Measurements from ENCODE around the gene CDK14. TPM values are rescaled to one million over a fixed set of nuclear protein-coding genes. Genes with fewer than 3 reads are reported as not detected.

CDK14 gene
- total RNA-seq, 1 experiment from 2014 or later = 57.9 TPM

GRCh38 chr7:90669492-90669891 lies 73.4 kb downstream of the CDK14 start (continued):
- TF ChIP-seq, protein P1, sequence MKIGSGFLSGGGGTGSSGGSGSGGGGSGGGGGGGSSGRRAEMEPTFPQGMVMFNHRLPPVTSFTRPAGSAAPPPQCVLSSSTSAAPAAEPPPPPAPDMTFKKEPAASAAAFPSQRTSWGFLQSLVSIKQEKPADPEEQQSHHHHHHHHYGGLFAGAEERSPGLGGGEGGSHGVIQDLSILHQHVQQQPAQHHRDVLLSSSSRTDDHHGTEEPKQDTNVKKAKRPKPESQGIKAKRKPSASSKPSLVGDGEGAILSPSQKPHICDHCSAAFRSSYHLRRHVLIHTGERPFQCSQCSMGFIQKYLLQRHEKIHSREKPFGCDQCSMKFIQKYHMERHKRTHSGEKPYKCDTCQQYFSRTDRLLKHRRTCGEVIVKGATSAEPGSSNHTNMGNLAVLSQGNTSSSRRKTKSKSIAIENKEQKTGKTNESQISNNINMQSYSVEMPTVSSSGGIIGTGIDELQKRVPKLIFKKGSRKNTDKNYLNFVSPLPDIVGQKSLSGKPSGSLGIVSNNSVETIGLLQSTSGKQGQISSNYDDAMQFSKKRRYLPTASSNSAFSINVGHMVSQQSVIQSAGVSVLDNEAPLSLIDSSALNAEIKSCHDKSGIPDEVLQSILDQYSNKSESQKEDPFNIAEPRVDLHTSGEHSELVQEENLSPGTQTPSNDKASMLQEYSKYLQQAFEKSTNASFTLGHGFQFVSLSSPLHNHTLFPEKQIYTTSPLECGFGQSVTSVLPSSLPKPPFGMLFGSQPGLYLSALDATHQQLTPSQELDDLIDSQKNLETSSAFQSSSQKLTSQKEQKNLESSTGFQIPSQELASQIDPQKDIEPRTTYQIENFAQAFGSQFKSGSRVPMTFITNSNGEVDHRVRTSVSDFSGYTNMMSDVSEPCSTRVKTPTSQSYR (CRISPR knock-in tag; IDR thresholded peaks at IDR 0.05) = no peak

GRCh38 chr7:90671571-90671970 lies 75.5 kb downstream of the CDK14 start:
- TF ChIP-seq GABPB1 (CRISPR knock-in tag; IDR thresholded peaks at IDR 0.05) = no peak
- TF ChIP-seq, protein P2, sequence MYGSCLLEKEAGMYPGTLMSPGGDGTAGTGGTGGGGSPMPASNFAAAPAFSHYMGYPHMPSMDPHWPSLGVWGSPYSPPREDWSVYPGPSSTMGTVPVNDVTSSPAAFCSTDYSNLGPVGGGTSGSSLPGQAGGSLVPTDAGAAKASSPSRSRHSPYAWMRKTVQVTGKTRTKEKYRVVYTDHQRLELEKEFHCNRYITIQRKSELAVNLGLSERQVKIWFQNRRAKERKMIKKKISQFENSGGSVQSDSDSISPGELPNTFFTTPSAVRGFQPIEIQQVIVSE (CRISPR knock-in tag; IDR thresholded peaks at IDR 0.05; ENCODE audit: borderline replicate concordance) = no peak
- no peak for TF ChIP-seq FOXP1 (CRISPR knock-in tag; IDR thresholded peaks at IDR 0.05; ENCODE audit: borderline replicate concordance)
- Mint-ChIP-seq H3K9me3 (no peaks in the 10 kb centered on the region), H3K27ac (no peak overlapping the region), H3K36me3 (no peaks in the 10 kb centered on the region; the same call in 1 of the 2 replicates), H3K27me3 (ENCODE audit: low read depth) (no peaks in the 10 kb centered on the region), H3K4me3 (no peak overlapping the region), H3K4me1 (peaks cover 41% of the 10 kb centered on the region)
- ATAC-seq (no peak), DNase-seq (ENCODE audit: low spot score) (no peak)
- ChIA-PET POLR2A (no interaction called here), CTCF (no interaction called here)

DNA sequence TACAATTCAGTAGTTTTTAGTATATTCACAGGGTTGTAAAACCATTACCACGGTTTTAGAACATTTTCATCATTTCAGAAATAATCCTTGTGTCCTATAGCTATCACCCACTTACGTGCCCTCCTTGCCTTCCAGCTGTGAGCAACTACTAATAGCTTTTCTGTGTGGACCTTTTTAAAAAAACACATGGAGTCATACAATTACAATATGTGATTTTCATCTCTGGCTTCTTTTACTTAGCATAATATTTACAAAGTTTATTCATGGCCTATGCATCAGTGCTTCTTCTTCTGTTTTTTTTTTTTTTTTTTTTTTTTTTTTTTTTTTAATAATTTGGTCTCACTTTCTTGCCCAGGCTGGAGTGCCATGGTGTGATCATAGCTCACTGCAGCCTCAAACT lies 76.1 kb downstream of the CDK14 start:
- Mint-ChIP-seq H3K27me3 (ENCODE audit: low read depth) (no peaks in the 10 kb centered on the region), H3K36me3 (no peaks in the 10 kb centered on the region; the same call in 1 of the 2 replicates), H3K4me3 (no peak overlapping the region), H3K27ac (no peak overlapping the region), H3K4me1 (peaks cover 48% of the 10 kb centered on the region), H3K9me3 (no peaks in the 10 kb centered on the region)
- POLR2A ChIA-PET = no interaction called here
- no peak for ATAC-seq
- CTCF ChIA-PET = interaction anchor here (0.6 to 1.5 kb wide), 3 partner anchors 9 to 217 kb away, joined by 3 to 8 read pairs (median 3); no protein-coding TSS in a partner anchor
- no peak for DNase-seq (ENCODE audit: low spot score)
- no peak for TF ChIP-seq IRF2 (CRISPR knock-in tag; IDR thresholded peaks at IDR 0.05; ENCODE audit: borderline replicate concordance, low read depth)
- no peak for TF ChIP-seq PRDM15 (CRISPR knock-in tag; IDR thresholded peaks at IDR 0.05)
- TF ChIP-seq, protein P3, sequence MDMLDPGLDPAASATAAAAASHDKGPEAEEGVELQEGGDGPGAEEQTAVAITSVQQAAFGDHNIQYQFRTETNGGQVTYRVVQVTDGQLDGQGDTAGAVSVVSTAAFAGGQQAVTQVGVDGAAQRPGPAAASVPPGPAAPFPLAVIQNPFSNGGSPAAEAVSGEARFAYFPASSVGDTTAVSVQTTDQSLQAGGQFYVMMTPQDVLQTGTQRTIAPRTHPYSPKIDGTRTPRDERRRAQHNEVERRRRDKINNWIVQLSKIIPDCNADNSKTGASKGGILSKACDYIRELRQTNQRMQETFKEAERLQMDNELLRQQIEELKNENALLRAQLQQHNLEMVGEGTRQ (CRISPR knock-in tag; IDR thresholded peaks at IDR 0.05) = no peak
- TF ChIP-seq, protein P4, sequence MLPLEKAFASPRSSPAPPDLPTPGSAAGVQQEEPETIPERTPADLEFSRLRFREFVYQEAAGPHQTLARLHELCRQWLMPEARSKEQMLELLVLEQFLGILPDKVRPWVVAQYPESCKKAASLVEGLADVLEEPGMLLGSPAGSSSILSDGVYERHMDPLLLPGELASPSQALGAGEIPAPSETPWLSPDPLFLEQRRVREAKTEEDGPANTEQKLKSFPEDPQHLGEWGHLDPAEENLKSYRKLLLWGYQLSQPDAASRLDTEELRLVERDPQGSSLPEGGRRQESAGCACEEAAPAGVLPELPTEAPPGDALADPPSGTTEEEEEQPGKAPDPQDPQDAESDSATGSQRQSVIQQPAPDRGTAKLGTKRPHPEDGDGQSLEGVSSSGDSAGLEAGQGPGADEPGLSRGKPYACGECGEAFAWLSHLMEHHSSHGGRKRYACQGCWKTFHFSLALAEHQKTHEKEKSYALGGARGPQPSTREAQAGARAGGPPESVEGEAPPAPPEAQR (CRISPR knock-in tag; IDR thresholded peaks at IDR 0.05) = no peak
- no peak for TF ChIP-seq SMAD4 (CRISPR knock-in tag; IDR thresholded peaks at IDR 0.05)
- TF ChIP-seq SOX15 (CRISPR knock-in tag; IDR thresholded peaks at IDR 0.05) = no peak
- TF ChIP-seq PRRX2 (CRISPR knock-in tag; IDR thresholded peaks at IDR 0.05) = no peak
- TF ChIP-seq, protein P5, sequence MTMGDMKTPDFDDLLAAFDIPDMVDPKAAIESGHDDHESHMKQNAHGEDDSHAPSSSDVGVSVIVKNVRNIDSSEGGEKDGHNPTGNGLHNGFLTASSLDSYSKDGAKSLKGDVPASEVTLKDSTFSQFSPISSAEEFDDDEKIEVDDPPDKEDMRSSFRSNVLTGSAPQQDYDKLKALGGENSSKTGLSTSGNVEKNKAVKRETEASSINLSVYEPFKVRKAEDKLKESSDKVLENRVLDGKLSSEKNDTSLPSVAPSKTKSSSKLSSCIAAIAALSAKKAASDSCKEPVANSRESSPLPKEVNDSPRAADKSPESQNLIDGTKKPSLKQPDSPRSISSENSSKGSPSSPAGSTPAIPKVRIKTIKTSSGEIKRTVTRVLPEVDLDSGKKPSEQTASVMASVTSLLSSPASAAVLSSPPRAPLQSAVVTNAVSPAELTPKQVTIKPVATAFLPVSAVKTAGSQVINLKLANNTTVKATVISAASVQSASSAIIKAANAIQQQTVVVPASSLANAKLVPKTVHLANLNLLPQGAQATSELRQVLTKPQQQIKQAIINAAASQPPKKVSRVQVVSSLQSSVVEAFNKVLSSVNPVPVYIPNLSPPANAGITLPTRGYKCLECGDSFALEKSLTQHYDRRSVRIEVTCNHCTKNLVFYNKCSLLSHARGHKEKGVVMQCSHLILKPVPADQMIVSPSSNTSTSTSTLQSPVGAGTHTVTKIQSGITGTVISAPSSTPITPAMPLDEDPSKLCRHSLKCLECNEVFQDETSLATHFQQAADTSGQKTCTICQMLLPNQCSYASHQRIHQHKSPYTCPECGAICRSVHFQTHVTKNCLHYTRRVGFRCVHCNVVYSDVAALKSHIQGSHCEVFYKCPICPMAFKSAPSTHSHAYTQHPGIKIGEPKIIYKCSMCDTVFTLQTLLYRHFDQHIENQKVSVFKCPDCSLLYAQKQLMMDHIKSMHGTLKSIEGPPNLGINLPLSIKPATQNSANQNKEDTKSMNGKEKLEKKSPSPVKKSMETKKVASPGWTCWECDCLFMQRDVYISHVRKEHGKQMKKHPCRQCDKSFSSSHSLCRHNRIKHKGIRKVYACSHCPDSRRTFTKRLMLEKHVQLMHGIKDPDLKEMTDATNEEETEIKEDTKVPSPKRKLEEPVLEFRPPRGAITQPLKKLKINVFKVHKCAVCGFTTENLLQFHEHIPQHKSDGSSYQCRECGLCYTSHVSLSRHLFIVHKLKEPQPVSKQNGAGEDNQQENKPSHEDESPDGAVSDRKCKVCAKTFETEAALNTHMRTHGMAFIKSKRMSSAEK (CRISPR knock-in tag; IDR thresholded peaks at IDR 0.05; ENCODE audit: borderline replicate concordance) = no peak
- no peak for TF ChIP-seq ARID4B (CRISPR knock-in tag; IDR thresholded peaks at IDR 0.05; ENCODE audit: borderline replicate concordance)
- no peak for TF ChIP-seq CBFB (CRISPR knock-in tag; IDR thresholded peaks at IDR 0.05; ENCODE audit: low read depth)
